ENCODE results near the gene NRCAM.

NRCAM gene

DNA sequence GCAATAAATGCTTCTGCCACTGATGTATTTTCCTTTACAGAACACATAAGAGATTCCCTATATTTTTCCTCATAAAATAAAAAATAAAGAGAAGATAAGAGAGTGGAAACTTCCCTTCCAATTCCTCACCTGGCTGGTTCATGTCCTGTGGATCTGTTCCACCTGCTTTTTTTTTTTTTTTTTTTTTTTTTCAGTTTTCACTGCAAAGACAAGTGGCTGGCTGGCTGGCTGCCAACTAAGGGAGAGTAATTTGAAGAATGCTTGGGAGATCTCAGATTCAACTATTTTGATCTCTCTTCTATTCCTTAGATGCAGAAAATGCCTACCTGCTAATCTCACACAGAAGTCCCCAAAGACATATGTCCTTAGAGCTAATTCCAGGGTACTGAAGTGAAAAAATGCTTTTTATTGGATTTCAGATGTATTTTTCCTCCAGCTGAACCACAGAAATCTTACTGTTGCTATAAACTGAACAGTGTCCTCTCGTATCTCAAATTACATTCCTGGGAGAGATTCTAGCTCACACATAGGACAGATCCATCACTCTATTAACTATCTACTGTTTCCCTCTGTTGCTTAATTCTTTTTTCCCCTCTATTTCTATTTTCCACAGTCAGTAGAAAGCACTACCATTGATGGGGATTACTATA, 120.8 kb downstream of the NRCAM start:
- FAIRE-seq = no peak

DNA sequence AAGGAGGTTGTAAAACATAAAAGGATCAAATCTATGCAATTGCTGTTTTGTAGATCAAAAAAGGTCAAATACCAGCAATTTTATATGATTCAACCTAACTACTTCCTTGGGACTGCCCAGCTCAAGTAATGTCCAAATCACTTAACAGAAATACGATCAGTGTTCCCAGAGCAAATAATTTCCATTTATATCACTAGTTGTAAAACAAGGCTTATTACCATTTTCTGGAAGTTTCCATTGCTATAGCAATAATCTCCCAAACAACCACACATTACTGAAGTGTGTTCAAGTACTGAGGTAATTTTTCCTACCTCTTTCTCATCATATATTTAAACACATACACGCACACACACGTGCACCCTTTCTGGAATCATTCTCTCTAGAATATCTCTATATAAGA, 123.3 kb downstream of the NRCAM start:
- FAIRE-seq = no peak

- FAIRE-seq = no peak
Observed at GRCh38 chr7:108331971-108332370, 124.3 kb downstream of the NRCAM start.

GRCh38 chr7:108330227-108330626, 126.0 kb downstream of the NRCAM start:
- no peak for FAIRE-seq

DNA sequence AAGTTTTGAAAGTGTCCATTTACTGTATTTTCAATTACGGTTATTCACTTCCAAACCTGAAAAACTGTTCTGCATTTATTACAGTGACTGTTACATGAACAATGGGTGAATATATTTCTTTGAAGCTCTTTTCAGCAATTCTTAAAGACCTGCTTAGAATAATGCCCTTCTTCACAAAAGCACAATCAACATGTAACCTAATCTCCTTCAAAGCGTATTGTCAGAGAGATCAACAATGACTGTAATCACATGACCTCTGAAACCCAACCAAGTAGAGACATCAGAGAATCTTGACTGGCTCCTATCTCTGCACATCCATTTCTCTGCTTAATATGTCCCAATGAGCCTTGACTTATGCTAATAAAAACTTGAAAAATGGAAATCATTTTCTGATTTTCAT, 126.7 kb downstream of the NRCAM start:
- no peak for FAIRE-seq

DNA sequence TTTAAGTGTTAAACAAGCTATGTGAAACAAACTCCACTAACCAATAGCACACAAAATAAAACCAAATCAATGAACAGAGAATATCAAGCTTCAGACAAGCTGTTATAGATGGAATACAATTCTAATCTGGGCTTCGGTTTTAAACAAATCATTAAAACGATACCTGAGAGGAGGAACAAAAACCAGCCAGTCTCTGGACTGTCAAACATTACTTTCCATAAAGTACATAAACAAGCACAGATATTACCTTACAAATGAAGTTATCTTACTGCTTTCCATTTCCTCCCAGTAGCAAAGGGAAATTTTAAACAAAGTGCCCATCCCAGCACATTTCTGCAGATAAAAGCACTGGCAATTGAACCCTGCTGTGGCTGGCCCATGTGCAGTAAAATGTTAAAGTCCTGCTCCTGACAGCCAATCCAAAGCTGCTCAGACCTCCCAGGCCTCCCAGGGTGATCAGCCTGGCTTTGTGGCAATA, 128.0 kb downstream of the NRCAM start:
- FAIRE-seq = no peak

DNA sequence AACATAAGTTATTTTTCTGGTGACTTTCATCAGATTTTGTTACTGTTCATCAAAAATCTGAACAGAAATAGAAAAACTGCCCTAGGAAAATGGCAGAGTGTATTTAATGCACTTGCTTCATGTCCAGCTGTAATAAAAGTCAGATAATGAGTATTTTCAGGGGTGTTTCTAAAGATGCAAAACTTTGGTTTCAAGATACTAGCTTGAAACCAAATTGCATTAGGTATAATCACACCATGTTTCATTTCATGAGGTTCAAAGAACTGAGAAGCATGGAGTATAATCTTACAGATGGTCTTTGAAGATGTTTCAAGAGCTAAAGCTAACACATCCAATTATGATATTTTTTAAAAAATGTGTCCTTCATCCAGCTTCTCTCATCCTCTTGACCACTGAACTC, 128.9 kb downstream of the NRCAM start:
- no peak for FAIRE-seq

GRCh38 chr7:108326938-108327337, 129.3 kb downstream of the NRCAM start:
- FAIRE-seq = no peak

DNA sequence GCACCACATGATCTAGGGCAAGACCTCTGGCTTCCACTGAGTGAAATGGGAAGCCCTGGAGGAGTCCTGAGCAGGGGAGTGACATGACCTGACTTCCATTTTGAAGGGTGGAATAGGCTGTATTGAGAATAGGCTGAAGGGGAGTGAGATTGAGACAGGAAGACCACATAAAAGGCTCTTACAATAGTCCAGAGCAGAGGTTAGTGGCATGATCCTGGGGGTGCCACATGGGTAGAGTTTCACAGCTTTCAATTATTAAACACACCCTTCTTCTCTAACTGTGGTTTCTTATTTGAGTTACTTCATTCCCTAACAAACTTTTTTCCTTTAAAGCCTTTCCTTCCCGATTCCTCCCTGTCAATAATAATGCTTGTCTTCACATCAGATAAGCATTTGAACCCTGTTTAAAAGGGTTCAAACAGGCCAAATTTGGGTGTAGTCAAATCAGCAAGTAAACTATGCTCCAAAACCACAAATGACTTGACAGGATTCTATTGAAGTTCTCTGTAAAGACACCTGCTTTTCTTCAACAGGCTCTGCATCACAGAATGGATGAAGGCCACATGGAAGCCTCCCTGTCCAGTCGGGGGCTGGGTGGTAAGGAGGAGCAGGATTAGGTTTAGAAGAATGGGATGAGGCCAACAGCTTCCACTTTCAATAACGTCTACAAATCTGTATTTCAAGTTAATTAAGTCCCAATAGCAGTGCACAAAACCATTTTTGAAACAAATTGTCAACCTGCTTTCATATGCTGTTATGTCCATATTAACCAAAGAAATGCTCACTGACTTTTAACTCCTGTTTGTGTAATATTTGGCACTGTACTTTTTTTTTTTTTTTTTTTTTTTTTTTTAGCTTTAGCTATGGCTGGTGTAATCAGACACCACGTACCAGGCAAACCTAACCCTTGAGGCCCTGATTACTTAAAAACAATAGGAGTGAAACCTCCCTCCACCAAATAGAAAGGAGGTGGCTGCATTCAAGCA, 131.9 kb downstream of the NRCAM start:
- no peak for FAIRE-seq

DNA sequence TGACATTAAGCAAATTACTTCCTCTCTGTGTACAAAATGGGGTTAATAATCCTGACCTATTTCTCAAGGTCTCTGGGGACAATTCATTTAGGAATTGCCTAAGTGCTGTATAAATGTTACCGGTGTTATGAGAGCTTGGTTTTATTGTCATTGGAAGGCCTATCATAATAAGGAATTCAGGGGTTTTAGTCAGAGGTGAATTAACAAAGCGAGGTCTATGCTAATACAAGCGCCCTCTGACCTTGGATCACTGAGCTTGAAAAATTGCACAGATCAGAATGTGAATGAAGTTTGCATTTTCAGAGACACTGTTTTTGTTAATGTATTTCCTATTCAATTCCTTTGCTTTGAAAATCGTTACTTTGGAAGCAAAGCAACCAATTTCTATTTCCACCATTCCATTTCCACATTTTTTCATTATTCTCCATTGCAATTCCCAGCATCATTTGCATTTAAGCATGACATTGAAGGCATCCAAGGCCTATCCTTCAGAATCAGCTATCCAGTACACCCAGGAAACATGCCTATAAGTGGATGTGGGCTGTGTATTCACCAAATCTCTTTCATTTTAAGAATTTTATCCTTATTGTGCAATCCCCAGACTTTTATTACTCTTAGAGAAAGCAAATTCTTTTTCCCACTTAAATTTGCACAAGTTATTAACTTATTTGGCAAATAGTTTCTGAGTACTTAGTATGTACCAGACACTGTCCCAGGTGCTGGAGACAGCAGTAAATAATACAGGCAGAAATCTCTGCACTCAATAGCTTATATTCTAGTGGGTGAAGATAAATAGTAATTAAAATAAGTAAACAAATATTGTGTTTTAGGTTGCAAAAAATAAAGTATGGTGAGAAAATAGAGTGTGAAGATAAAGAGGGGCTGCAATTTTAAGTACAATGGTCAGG, 133.1 kb downstream of the NRCAM start:
- no peak for FAIRE-seq

DNA sequence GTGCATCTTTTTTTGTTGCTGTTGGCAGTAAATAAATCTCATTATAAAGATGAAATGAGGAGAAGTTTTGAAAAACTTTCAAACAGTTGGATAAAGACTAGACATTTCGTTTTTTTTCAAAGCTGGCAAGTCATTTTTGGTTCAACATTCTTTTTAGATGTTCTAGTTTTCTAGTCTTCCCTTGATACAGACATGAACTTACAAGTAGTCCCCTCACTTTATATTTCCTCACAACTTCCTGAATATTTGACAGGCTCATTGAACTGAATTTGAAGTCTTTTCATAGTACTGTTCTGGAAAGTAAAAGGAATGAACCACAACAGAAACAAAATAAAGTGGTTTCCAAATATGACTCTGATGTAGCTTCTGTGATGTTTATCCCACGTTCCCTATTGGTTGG, 134.2 kb downstream of the NRCAM start:
- FAIRE-seq = no peak

GRCh38 chr7:108321359-108321758, 134.9 kb downstream of the NRCAM start:
- no peak for FAIRE-seq

GRCh38 chr7:108316708-108317107, 139.5 kb downstream of the NRCAM start:
- FAIRE-seq = no peak

DNA sequence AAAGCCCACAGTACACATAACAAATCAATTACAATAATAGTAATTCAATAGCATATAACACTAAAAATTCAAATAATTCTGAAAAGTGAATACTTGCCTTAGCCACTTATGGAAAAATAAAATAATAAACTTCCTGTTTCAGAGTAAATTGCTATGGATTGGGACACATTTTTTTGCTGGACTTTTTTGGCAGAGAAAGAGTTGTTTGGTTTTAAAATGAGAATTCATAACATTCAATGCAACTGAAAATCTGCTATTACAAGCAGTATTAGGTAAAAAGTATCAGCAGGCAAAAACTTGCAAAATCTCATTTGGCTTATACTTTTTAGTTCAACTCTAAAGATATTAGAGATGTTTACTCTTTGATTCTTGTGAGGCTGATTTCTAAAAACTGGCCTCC, 141.7 kb downstream of the NRCAM start:
- no peak for FAIRE-seq

- FAIRE-seq = no peak
Observed at GRCh38 chr7:108314049-108314448, 142.2 kb downstream of the NRCAM start.

- no peak for FAIRE-seq
Observed at GRCh38 chr7:108313086-108313485, 143.2 kb downstream of the NRCAM start.

- FAIRE-seq = no peak
Observed at GRCh38 chr7:108311446-108312168, 144.6 kb downstream of the NRCAM start.

GRCh38 chr7:108310351-108310750, 145.9 kb downstream of the NRCAM start:
- no peak for FAIRE-seq

GRCh38 chr7:108308903-108309302, 147.3 kb downstream of the NRCAM start:
- no peak for FAIRE-seq

DNA sequence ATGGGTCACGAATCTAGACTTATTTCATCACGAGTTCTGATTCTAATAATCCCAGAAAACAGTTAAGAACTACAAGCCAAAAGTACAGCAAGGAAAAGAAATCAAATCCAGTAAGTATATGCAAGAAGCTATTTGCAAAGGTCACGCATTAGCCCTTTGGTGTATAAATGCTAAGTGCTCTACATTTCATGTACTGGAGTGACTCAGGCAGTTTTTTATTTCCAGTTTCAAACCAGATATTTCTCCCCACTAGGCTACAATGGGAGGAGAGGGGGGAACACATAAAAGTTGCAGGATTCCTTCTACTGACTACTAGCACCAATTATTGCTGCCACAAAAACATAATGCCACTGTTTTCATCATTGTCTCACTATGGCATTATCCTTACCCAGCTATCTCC, 148.0 kb downstream of the NRCAM start:
- FAIRE-seq = no peak

GRCh38 chr7:108307595-108307994, 148.6 kb downstream of the NRCAM start:
- FAIRE-seq = no peak

GRCh38 chr7:108307194-108307593, 149.0 kb downstream of the NRCAM start:
- FAIRE-seq = no peak

All from TTC549 (cell line).